Thoracic aorta (tissue), 2 donors: Measurements from ENCODE around the gene FOSL2. TPM values are rescaled to one million over a fixed set of nuclear protein-coding genes. Genes with fewer than 3 reads are reported as not detected.

Experiments
- ATAC-seq: fragments of 150-250 bp; one replicate; pipeline ENCODE4 v1.8.0; 2017; ENCODE audit warnings: low read depth; ENCODE audit not compliant: insufficient number of reproducible peaks, low FRiP score
- DNase-seq: peaks from one replicate; pipeline ENCODE4 v3.0.0-alpha.2; 2020; ENCODE audit warnings: low spot score
- H3K27ac ChIP-seq, 2 donors: fragments of 200-600 bp; sonication (generic); 1 replicate in 1 of 2; 2 replicates in 1 of 2; pipeline ENCODE4 v1.5.1; 2016; ENCODE audit warnings: mild to moderate bottlenecking in 2 of 2, moderate library complexity in 2 of 2
- H3K27me3 ChIP-seq: fragments of 200-600 bp; sonication (generic); replicated peaks from 2 replicates; pipeline ENCODE4 v1.6.0; 2016; ENCODE audit warnings: mild to moderate bottlenecking; ENCODE audit not compliant: insufficient read depth
- H3K36me3 ChIP-seq: fragments of 200-600 bp; sonication (generic); one replicate; pipeline ENCODE4 v1.5.1; 2016
- H3K4me1 ChIP-seq, 2 donors: fragments of 200-600 bp; sonication (generic); 1 replicate in 1 of 2; 2 replicates in 1 of 2; pipeline versions ENCODE4 v1.5.1 to v1.6.0; 2016; ENCODE audit warnings: low read depth in 2 of 2, mild to moderate bottlenecking in 1 of 2; ENCODE audit not compliant: control insufficient read depth in 1 of 2
- H3K4me3 ChIP-seq: fragments of 200-600 bp; sonication (generic); 2 replicates; pipeline ENCODE4 v1.5.1; 2016; ENCODE audit warnings: mild to moderate bottlenecking
- H3K9me3 ChIP-seq: fragments of 200-600 bp; sonication (generic); 2 replicates; pipeline ENCODE4 v1.5.1; 2016
- total RNA-seq, 2 donors: library from RNA; depleted of rRNA; stranded (reverse); fragments of >200 nt; gene quantifications; one replicate each; pipeline versions ENCODE4 v1.1.0 to v1.2.3, GENCODE V29; 2016
- TF ChIP-seq, protein P1 (sequence below): fragments of 200-600 bp; sonication (generic); IDR thresholded peaks from one replicate; pipeline ENCODE4 v1.5.1; 2019; ENCODE audit warnings: antibody characterized with exemption

FOSL2 gene
- total RNA-seq, 2 donors from 2014 or later, result 188 to 311 TPM

DNA sequence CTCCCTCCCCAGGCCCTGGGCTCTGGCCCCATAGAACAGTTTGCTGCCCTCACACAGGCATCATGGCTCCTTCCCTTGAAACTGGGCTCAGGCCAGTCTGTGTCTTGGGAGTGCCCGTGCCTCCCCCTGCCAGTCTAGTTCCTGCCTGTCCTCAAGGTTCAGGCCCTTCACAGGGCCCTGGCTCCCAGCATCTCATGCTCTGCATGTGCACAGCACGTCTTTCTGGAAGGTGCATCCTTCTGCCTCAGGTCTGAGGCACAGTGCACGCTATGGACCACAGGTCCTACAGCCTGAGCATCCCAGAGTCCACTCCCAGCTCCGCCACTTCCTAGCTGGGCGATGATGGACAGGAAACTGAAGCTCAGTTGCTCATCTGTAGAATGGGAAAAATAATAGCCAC, 35.6 kb upstream of the FOSL2 start:
- no peak for DNase-seq
- no peaks in the 10 kb centered on the region for H3K27me3 ChIP-seq
- peaks cover 16 to 20% of the 10 kb centered on the region in 2 donors for H3K4me1 ChIP-seq
- no peaks in the 10 kb centered on the region for H3K9me3 ChIP-seq
- no peaks in the 10 kb centered on the region for H3K36me3 ChIP-seq
- TF ChIP-seq, protein P1, sequence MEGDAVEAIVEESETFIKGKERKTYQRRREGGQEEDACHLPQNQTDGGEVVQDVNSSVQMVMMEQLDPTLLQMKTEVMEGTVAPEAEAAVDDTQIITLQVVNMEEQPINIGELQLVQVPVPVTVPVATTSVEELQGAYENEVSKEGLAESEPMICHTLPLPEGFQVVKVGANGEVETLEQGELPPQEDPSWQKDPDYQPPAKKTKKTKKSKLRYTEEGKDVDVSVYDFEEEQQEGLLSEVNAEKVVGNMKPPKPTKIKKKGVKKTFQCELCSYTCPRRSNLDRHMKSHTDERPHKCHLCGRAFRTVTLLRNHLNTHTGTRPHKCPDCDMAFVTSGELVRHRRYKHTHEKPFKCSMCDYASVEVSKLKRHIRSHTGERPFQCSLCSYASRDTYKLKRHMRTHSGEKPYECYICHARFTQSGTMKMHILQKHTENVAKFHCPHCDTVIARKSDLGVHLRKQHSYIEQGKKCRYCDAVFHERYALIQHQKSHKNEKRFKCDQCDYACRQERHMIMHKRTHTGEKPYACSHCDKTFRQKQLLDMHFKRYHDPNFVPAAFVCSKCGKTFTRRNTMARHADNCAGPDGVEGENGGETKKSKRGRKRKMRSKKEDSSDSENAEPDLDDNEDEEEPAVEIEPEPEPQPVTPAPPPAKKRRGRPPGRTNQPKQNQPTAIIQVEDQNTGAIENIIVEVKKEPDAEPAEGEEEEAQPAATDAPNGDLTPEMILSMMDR, result no peak
- H3K27ac ChIP-seq, result peak overlapping the region; percentile 84 to 85
- no peak for ATAC-seq
- H3K4me3 ChIP-seq, result no peak overlapping the region

DNA sequence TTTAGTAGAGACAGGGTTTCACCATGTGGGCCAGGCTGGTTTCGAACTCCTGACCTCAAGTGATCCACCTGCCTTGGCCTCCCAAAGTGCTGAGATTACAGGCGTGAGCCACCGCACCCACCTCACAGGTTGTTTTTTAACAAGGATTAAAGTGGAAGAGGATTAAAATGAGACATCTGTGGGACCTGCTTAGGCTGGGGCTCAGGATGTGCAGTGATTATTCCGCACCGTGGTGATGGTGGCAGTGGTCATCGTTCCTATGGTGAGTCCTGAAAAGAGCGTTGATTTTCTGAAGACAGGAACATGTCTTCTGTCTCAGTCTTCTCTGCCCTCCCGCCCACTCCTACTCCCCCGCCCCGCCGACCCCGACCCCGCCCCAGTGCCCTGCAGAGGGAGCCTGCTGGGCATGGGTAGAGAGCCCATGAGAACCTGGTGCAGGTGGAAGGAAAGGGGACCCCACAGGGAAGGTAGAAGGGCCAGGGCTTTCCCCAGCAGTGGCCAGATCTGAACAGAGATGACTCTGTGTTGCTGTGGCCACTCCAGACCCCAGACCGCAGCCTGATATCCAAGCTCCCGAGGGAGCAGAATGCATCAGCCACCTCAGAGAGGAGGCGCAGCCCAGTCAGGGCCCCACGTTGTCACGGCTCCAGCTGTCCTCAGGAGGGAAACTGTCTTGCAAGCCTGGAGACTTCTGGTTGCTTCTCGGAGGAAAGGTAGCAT, 34.5 kb upstream of the FOSL2 start:
- H3K4me3 ChIP-seq, result no peak overlapping the region
- TF ChIP-seq, protein P1, result no peak
- ATAC-seq (no peak), DNase-seq (no peak)
- no peaks in the 10 kb centered on the region for H3K27me3 ChIP-seq
- peaks cover 16 to 20% of the 10 kb centered on the region in 2 donors for H3K4me1 ChIP-seq
- H3K9me3 ChIP-seq, result no peaks in the 10 kb centered on the region
- H3K36me3 ChIP-seq, result no peaks in the 10 kb centered on the region
- H3K27ac ChIP-seq, result no peak overlapping the region

DNA sequence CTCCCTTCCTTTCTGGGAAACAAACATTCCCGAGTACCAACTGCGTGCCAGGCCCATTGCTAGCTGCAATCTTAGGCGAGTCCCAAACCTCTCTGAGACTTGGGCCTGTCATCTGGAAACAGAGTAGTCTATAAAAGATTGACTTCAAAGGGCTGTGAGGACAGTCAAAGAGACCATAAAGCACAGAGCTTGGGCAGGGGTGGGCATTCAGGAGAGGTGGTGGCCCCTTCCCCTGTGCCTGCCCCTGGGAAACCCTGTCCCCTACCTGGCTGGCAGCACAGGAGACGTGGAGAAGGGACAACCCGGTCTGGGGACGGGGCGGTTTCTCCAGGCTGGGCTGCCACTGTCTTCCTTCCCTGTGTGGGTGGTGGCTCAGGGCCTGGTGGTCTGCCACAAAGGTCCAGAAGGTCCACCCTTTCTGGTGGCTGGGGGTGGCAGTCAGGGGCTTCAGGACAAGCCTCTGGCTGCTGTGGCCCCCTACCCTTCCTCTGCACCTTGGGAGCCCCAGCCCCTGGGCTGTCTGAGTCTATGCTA, 33.9 kb upstream of the FOSL2 start:
- Histone ChIP-seq H3K36me3 (no peaks in the 10 kb centered on the region), H3K4me1 (peaks cover 16 to 20% of the 10 kb centered on the region in 2 donors), H3K9me3 (no peaks in the 10 kb centered on the region), H3K27ac (no peak overlapping the region), H3K27me3 (no peaks in the 10 kb centered on the region), H3K4me3 (no peak overlapping the region)
- DNase-seq (no peak), ATAC-seq (no peak)
- TF ChIP-seq, protein P1, result no peak

DNA sequence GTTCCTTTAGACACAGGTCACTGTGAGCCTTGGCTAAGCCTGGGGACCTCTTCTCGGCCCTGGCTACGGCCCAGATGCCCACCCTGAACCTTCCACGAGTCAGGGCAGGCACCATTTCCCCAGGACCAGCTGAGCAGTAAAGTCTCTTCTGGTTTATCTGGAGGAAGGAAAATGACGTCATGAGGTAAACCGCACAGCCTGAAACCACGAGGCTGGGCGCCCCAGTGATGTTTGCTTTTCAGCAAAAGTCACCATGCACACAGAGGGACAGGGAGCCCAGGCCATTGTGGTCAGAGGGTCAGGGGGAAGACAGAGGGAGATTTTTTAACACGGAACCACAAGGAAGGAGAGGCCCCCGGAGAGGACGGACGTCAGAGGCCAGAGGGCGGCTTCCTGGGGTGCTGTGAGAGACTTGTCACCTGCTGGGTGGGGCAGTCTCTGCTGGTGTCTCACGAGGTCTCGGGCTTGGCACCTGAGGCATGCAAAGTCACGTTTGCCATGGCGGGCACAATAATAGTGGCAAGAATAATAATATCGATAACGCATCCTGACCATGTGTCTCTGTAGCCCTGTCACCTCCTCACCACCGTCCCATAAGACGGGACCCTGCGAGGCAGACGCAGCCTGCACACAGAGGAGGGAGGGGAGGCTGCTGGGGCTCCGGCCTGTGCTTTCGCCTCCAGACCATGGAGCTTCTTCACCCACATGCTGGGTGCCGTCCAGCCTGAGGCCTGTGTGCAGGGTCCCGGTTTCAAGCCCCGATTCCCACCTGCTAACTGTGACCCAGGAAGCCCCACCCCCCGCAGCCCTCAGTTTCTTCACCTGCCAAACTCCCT, 33.2 kb upstream of the FOSL2 start:
- TF ChIP-seq, protein P1, result no peak
- Histone ChIP-seq H3K27ac (no peak overlapping the region), H3K9me3 (no peaks in the 10 kb centered on the region), H3K36me3 (no peaks in the 10 kb centered on the region), H3K4me3 (no peak overlapping the region), H3K27me3 (no peaks in the 10 kb centered on the region), H3K4me1 (peaks cover 16 to 20% of the 10 kb centered on the region in 2 donors)
- DNase-seq (no peak), ATAC-seq (no peak)

DNA sequence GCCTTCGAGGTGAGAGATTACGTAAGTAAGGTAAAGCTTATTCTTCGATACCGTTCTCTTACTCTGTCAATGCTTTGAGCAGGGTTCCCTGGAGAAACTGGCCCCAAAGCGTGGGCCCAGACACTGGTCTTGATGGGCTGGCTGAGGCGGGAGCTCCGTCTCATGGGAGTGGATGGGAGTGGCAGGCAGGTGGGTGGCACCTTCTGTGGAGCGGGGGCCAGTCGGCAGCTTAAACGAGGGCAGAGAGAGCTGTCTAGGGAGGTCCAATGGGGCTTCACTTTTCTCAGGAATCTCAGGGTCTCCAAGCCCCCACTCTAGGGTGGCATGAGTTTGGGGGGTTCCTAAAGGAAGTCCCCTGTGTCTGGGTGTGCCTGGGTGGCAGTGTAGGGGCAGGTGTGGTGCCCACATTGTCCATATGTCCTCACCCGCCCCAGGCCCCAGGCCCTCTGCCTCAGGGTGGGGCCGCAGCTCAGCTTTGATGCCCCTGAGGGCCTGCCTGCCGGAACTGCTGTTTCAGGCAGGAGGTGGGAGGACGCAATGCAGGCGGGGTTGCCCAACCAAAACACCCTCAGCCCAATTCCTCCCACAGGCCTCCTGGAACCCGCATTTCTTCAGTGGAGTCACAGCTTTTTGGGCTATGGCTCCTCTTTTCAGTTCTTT, 32.5 kb upstream of the FOSL2 start:
- DNase-seq, result no peak
- ATAC-seq, result no peak
- Histone ChIP-seq H3K36me3 (no peaks in the 10 kb centered on the region), H3K9me3 (no peaks in the 10 kb centered on the region), H3K27ac (no peak overlapping the region), H3K27me3 (no peaks in the 10 kb centered on the region), H3K4me3 (no peak overlapping the region), H3K4me1 (peaks cover 15 to 17% of the 10 kb centered on the region in 2 donors)
- TF ChIP-seq, protein P1, result no peak
